Measurements from ENCODE around the gene HMGA1.

DNA sequence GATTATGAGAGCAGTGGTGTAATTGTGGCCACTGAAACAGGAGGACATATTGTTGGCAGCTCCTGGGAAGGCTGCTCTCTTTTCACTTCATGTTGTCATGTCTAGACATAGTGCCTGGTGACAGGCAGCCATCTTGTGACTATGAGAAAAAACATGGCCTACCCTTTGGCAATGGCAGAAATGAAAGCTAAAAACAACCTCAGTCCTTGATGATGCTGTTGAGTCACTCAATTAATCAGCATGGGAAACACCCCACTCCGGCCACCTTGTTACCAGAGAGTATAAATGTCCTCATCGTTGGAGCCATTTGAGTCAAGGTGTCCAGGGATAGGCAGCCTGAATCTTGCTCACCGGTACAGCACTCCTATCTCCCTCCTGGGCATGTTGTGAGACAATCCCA, 31.2 kb upstream of the HMGA1 start:
- no peak for TF ChIP-seq POLR2A (IDR thresholded peaks at IDR 0.05)
- TF ChIP-seq, protein P1, sequence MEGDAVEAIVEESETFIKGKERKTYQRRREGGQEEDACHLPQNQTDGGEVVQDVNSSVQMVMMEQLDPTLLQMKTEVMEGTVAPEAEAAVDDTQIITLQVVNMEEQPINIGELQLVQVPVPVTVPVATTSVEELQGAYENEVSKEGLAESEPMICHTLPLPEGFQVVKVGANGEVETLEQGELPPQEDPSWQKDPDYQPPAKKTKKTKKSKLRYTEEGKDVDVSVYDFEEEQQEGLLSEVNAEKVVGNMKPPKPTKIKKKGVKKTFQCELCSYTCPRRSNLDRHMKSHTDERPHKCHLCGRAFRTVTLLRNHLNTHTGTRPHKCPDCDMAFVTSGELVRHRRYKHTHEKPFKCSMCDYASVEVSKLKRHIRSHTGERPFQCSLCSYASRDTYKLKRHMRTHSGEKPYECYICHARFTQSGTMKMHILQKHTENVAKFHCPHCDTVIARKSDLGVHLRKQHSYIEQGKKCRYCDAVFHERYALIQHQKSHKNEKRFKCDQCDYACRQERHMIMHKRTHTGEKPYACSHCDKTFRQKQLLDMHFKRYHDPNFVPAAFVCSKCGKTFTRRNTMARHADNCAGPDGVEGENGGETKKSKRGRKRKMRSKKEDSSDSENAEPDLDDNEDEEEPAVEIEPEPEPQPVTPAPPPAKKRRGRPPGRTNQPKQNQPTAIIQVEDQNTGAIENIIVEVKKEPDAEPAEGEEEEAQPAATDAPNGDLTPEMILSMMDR (IDR thresholded peaks at IDR 0.05) = no peak

Measured in body of pancreas (tissue), 4 donors.